HCT116 (cell line): ENCODE data around the gene CLASP1. TPM values are rescaled to one million over a fixed set of nuclear protein-coding genes. Genes with fewer than 3 reads are reported as not detected.

Experiments
- ATAC-seq: fragments of 200-7000 bp; cut with Tn5 transposase; 2 replicates; pipeline ENCODE4 v1.9.1; 2020; ENCODE audit warnings: mild to moderate bottlenecking, moderate library complexity
- BruUV-seq: library from RNA; stranded (reverse); fragments of 400-500 nt; replicated peaks from 2 replicates; lab custom pipeline; 2021; lab: Mats Ljungman, UMichigan
- CTCF ChIA-PET: fragments of 300-600 bp; sonication (Branson Sonifier 250); formaldehyde crosslinking; loops from one replicate; lab custom pipeline; 2021; ENCODE audit warnings: antibody characterized with exemption; lab: Charles Lee
- POLR2A ChIA-PET: fragments of 300-600, 350-600 bp; sonication (Branson Sonifier 250); formaldehyde crosslinking; loops from one replicate; lab custom pipeline; 2021; ENCODE audit warnings: antibody characterized with exemption; lab: Charles Lee
- RAD21 ChIA-PET, 2 experiments: fragments of 300-600 bp; sonication (Branson Sonifier 250); formaldehyde crosslinking; loops; one replicate each; lab custom pipeline; 2023; ENCODE audit warnings: low total read pairs in 2 of 2; ENCODE audit not compliant: uncharacterized antibody in 2 of 2, unreplicated experiment in 2 of 2, low non-redundant PET in 1 of 2; lab: Charles Lee
- DNase-seq: peaks from one replicate; pipeline ENCODE4 v3.0.0-alpha.2; 2010; ENCODE audit warnings: low read depth, low spot score
- H2AFZ ChIP-seq: fragments of 200-600 bp; shearing (Covaris generic), sonication (generic); 2 replicates; pipeline ENCODE4 v1.6.1; 2017; ENCODE audit warnings: low read depth, mixed run types, mixed read lengths, antibody characterized with exemption, low read length; ENCODE audit not compliant: poor library complexity, severe bottlenecking
- H3K27ac ChIP-seq: 2 replicates; pipeline ENCODE4 v1.5.1; 2012; ENCODE audit warnings: low read depth, low read length
- H3K27me3 ChIP-seq: fragments of 200-600 bp; sonication (generic); 2 replicates; pipeline ENCODE4 v1.6.1; 2016; ENCODE audit warnings: mixed run types, low read length, mixed read lengths; ENCODE audit not compliant: insufficient read depth
- H3K36me3 ChIP-seq, 2 experiments: fragments of 200-500 bp in 1 of 2; fragments of 200-600 bp in 1 of 2; sonication (Bioruptor generic) in 1 of 2; sonication (generic) in 1 of 2; 2 replicates each; pipeline versions ENCODE4 v1.5.1 to v1.6.1; 2014 to 2016; ENCODE audit warnings: low read length in 2 of 2, inconsistent platforms in 1 of 2, mixed read lengths in 1 of 2, mixed run types in 1 of 2; ENCODE audit not compliant: insufficient read depth in 2 of 2, control insufficient read depth in 1 of 2
- H3K4me1 ChIP-seq, 2 experiments: fragments of 200-600 bp in 1 of 2; sonication (generic) in 1 of 2; 2 replicates each; pipeline versions ENCODE4 v1.5.1 to v1.6.1; 2012 to 2017; ENCODE audit warnings: low read length in 2 of 2, inconsistent platforms in 1 of 2, mild to moderate bottlenecking in 1 of 2, mixed read lengths in 1 of 2, mixed run types in 1 of 2, moderate library complexity in 1 of 2; ENCODE audit not compliant: insufficient read depth in 2 of 2, control insufficient read depth in 1 of 2
- H3K4me2 ChIP-seq: fragments of 200-600 bp; sonication (generic); 2 replicates; pipeline ENCODE4 v1.6.1; 2017; ENCODE audit warnings: mixed run types, low read length, mixed read lengths
- H3K4me3 ChIP-seq, 2 experiments: fragments of 200-600 bp in 1 of 2; sonication (generic) in 1 of 2; replicated peaks in 1 of 2; 2 replicates each; pipeline ENCODE4 v1.5.1; 2011 to 2016; ENCODE audit warnings: low read length in 2 of 2, control low read depth in 1 of 2, low read depth in 1 of 2, mild to moderate bottlenecking in 1 of 2, mixed read lengths in 1 of 2, mixed run types in 1 of 2
- H3K79me2 ChIP-seq: fragments of 200-600 bp; sonication (generic); 2 replicates; pipeline ENCODE4 v1.6.1; 2017; ENCODE audit warnings: mild to moderate bottlenecking, mixed run types, low read length, moderate library complexity, mixed read lengths; ENCODE audit not compliant: insufficient read depth
- H3K9ac ChIP-seq: fragments of 200-600 bp; sonication (generic); 2 replicates; pipeline ENCODE4 v1.6.1; 2016; ENCODE audit warnings: low read length, mixed read lengths
- H3K9me2 ChIP-seq: fragments of 200-600 bp; sonication (generic), shearing (Covaris generic); 2 replicates; pipeline ENCODE4 v1.6.1; 2017; ENCODE audit warnings: mixed run types, mild to moderate bottlenecking, moderate library complexity; ENCODE audit not compliant: insufficient read depth
- H3K9me3 ChIP-seq, 2 experiments: fragments of 200-500 bp in 1 of 2; fragments of 200-600 bp in 1 of 2; sonication (Bioruptor generic) in 1 of 2; sonication (generic) in 1 of 2; 2 replicates each; pipeline ENCODE4 v1.6.1; 2014 to 2017; ENCODE audit warnings: low read length in 2 of 2, mixed read lengths in 2 of 2, inconsistent platforms in 1 of 2, low read depth in 1 of 2, mild to moderate bottlenecking in 1 of 2, mixed run types in 1 of 2, moderate library complexity in 1 of 2; ENCODE audit not compliant: control insufficient read depth in 1 of 2, insufficient read depth in 1 of 2
- H4K20me1 ChIP-seq: fragments of 200-600 bp; sonication (generic), shearing (Covaris generic); 2 replicates; pipeline ENCODE4 v1.6.1; 2017; ENCODE audit warnings: mixed run types, mild to moderate bottlenecking, moderate library complexity; ENCODE audit not compliant: insufficient read depth
- EGR1 ChIP-seq: IDR thresholded peaks from 2 replicates; pipeline ENCODE4 v1.6.1; 2012; ENCODE audit warnings: low read depth
- ELF1 ChIP-seq: IDR thresholded peaks from 2 replicates; pipeline ENCODE4 v1.6.1; 2012; ENCODE audit warnings: low read depth, borderline replicate concordance
- EZH2 ChIP-seq: fragments of 200-600 bp; sonication (generic); IDR thresholded peaks from 2 replicates; pipeline ENCODE4 v1.6.1; 2017; ENCODE audit warnings: antibody characterized with exemption, mixed run types
- EZH2phosphoT487 ChIP-seq: fragments of 200-600 bp; IDR thresholded peaks from 2 replicates; pipeline ENCODE4 v1.6.1; 2018; ENCODE audit warnings: antibody characterized with exemption, borderline replicate concordance
- FOSL1 ChIP-seq: IDR thresholded peaks from 2 replicates; pipeline ENCODE4 v1.6.1; 2012; ENCODE audit warnings: low read depth
- JUND ChIP-seq: IDR thresholded peaks from 2 replicates; pipeline ENCODE4 v1.6.1; 2012
- POLR2A ChIP-seq: IDR thresholded peaks from 2 replicates; pipeline ENCODE4 v1.7.0; 2011; ENCODE audit warnings: borderline replicate concordance; ENCODE audit not compliant: insufficient read depth, insufficient read length; ENCODE audit errors: extremely low read depth
- POLR2AphosphoS5 ChIP-seq: IDR thresholded peaks from 2 replicates; pipeline ENCODE4 v1.6.1; 2011; ENCODE audit warnings: mild to moderate bottlenecking, low read depth, low read length, moderate library complexity
- RAD21 ChIP-seq: IDR thresholded peaks from 2 replicates; pipeline ENCODE4 v1.6.1; 2012; ENCODE audit warnings: low read depth, mild to moderate bottlenecking
- SIN3A ChIP-seq: IDR thresholded peaks from 2 replicates; pipeline ENCODE4 v1.6.1; 2012; ENCODE audit warnings: low read depth
- SP1 ChIP-seq: IDR thresholded peaks from 2 replicates; pipeline ENCODE4 v1.6.1; 2012; ENCODE audit warnings: low read depth
- SRF ChIP-seq: IDR thresholded peaks from 2 replicates; pipeline ENCODE4 v1.6.1; 2012; ENCODE audit warnings: low read depth
- TCF7L2 ChIP-seq: IDR thresholded peaks from 2 replicates; pipeline ENCODE4 v1.7.0; 2011; ENCODE audit warnings: borderline replicate concordance, inconsistent platforms; ENCODE audit not compliant: insufficient read depth, insufficient read length; ENCODE audit errors: extremely low read depth
- YY1 ChIP-seq: IDR thresholded peaks from 2 replicates; pipeline ENCODE4 v1.6.1; 2011; ENCODE audit warnings: low read length, low read depth, moderate library complexity, mild to moderate bottlenecking; ENCODE audit not compliant: insufficient replicate concordance; ENCODE audit errors: extremely low read depth
- ZFX ChIP-seq: fragments of 450-650 bp; IDR thresholded peaks from 2 replicates; pipeline ENCODE4 v1.6.1; 2017
- ZNF274 ChIP-seq: fragments of 200-500 bp; sonication (Bioruptor generic); IDR thresholded peaks from 2 replicates; pipeline ENCODE4 v1.6.1; 2014; ENCODE audit warnings: mild to moderate bottlenecking, low read depth, low read length, inconsistent platforms
- intact Hi-C: fragments of 100-400 bp; cut with micrococcal nuclease; formaldehyde crosslinking; loops from 2 replicates; pipeline ENCODE4 v1.10.0; 2022
- total RNA-seq: library from RNA; stranded (reverse); gene quantifications from one replicate; pipeline ENCODE4 v1.2.1, GENCODE V29; 2021; ENCODE audit not compliant: unreplicated experiment
- TF ChIP-seq, protein P1 (sequence below): IDR thresholded peaks from 2 replicates; pipeline ENCODE4 v1.6.1; 2012
- TF ChIP-seq, protein P2 (sequence below): IDR thresholded peaks from 2 replicates; pipeline ENCODE4 v1.6.1; 2012; ENCODE audit warnings: low read depth
- TF ChIP-seq, protein P3 (sequence below), 3 experiments: fragments of 200-600 bp in 1 of 3; sonication (generic) in 1 of 3; IDR thresholded peaks in 2 of 3; conservative IDR thresholded peaks in 1 of 3; 2 replicates each; pipeline ENCODE4 v1.5.1; 2012 to 2017; ENCODE audit warnings: low read depth in 2 of 3, low read length in 2 of 3, antibody characterized with exemption in 1 of 3, borderline replicate concordance in 1 of 3, control low read depth in 1 of 3, mild to moderate bottlenecking in 1 of 3, mixed read lengths in 1 of 3, mixed run types in 1 of 3, moderate library complexity in 1 of 3; ENCODE audit not compliant: insufficient read depth in 1 of 3
- TF ChIP-seq, protein P4 (sequence below): IDR thresholded peaks from 2 replicates; pipeline ENCODE4 v1.6.1; 2011; ENCODE audit warnings: mild to moderate bottlenecking, low read length, moderate library complexity; ENCODE audit not compliant: insufficient replicate concordance; ENCODE audit errors: extremely low read depth

CLASP1 gene
- total RNA-seq, 1 experiment from 2014 or later: 41.9 TPM

DNA sequence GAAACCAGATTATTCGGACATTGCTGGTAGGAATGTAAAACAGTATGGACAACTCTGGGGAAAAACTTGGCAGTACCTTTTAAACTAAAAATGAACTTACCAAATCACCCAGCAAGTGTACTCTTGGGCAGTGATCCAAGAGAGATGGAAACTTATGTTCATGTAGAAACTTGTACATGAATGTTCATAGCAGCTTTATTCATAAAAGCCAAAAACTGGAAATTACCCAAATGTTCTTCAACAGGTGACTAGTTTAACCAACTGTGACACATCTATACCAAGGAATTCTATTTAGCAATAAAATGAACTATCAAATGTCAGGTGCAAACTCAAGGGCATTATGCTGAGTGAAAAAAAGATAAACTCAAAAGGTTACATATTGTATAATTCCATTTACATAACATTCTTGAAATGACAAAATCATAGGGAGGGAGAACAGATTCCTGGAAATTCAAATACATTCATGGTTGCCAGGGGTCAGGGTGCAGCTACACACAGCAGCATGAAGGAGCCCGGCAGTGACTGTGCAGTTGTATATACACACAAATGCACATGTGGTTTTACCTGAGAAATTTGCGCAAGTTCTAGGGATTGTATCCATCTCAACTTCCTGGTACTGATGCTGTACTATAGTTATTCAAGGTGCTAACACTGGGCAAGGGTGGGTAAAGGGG lies 122.1 kb downstream of the CLASP1 start:
- TF ChIP-seq JUND (no peak), POLR2A (no peak), TCF7L2 (no peak), SIN3A (no peak), FOSL1 (no peak), POLR2AphosphoS5 (no peak), YY1 (no peak), EGR1 (no peak), ELF1 (no peak), RAD21 (no peak), SRF (no peak), EZH2 (no peak), ZFX (no peak), ZNF274 (no peak), EZH2phosphoT487 (no peak), SP1 (no peak)
- TF ChIP-seq, protein P1, sequence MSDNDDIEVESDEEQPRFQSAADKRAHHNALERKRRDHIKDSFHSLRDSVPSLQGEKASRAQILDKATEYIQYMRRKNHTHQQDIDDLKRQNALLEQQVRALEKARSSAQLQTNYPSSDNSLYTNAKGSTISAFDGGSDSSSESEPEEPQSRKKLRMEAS: no peak
- TF ChIP-seq, protein P2, sequence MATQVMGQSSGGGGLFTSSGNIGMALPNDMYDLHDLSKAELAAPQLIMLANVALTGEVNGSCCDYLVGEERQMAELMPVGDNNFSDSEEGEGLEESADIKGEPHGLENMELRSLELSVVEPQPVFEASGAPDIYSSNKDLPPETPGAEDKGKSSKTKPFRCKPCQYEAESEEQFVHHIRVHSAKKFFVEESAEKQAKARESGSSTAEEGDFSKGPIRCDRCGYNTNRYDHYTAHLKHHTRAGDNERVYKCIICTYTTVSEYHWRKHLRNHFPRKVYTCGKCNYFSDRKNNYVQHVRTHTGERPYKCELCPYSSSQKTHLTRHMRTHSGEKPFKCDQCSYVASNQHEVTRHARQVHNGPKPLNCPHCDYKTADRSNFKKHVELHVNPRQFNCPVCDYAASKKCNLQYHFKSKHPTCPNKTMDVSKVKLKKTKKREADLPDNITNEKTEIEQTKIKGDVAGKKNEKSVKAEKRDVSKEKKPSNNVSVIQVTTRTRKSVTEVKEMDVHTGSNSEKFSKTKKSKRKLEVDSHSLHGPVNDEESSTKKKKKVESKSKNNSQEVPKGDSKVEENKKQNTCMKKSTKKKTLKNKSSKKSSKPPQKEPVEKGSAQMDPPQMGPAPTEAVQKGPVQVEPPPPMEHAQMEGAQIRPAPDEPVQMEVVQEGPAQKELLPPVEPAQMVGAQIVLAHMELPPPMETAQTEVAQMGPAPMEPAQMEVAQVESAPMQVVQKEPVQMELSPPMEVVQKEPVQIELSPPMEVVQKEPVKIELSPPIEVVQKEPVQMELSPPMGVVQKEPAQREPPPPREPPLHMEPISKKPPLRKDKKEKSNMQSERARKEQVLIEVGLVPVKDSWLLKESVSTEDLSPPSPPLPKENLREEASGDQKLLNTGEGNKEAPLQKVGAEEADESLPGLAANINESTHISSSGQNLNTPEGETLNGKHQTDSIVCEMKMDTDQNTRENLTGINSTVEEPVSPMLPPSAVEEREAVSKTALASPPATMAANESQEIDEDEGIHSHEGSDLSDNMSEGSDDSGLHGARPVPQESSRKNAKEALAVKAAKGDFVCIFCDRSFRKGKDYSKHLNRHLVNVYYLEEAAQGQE: no peak
- TF ChIP-seq, protein P3, sequence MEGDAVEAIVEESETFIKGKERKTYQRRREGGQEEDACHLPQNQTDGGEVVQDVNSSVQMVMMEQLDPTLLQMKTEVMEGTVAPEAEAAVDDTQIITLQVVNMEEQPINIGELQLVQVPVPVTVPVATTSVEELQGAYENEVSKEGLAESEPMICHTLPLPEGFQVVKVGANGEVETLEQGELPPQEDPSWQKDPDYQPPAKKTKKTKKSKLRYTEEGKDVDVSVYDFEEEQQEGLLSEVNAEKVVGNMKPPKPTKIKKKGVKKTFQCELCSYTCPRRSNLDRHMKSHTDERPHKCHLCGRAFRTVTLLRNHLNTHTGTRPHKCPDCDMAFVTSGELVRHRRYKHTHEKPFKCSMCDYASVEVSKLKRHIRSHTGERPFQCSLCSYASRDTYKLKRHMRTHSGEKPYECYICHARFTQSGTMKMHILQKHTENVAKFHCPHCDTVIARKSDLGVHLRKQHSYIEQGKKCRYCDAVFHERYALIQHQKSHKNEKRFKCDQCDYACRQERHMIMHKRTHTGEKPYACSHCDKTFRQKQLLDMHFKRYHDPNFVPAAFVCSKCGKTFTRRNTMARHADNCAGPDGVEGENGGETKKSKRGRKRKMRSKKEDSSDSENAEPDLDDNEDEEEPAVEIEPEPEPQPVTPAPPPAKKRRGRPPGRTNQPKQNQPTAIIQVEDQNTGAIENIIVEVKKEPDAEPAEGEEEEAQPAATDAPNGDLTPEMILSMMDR (IDR thresholded peaks at IDR 0.05 in 2 of 3, conservative IDR thresholded peaks at IDR 0.05 in 1 of 3; ENCODE audit: borderline replicate concordance in 1 of 3, insufficient read depth in 1 of 3, low read depth in 2 of 3, low read length in 2 of 3): no peak
- TF ChIP-seq, protein P4, sequence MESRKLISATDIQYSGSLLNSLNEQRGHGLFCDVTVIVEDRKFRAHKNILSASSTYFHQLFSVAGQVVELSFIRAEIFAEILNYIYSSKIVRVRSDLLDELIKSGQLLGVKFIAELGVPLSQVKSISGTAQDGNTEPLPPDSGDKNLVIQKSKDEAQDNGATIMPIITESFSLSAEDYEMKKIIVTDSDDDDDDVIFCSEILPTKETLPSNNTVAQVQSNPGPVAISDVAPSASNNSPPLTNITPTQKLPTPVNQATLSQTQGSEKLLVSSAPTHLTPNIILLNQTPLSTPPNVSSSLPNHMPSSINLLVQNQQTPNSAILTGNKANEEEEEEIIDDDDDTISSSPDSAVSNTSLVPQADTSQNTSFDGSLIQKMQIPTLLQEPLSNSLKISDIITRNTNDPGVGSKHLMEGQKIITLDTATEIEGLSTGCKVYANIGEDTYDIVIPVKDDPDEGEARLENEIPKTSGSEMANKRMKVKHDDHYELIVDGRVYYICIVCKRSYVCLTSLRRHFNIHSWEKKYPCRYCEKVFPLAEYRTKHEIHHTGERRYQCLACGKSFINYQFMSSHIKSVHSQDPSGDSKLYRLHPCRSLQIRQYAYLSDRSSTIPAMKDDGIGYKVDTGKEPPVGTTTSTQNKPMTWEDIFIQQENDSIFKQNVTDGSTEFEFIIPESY: no peak
- Histone ChIP-seq H3K4me2 (no peak overlapping the region), H3K27me3 (no peaks in the 10 kb centered on the region), H3K9me3 (no peaks in the 10 kb centered on the region), H3K79me2 (peaks cover 20% of the 10 kb centered on the region), H3K4me3 (no peak overlapping the region), H3K9me2 (no peaks in the 10 kb centered on the region), H2AFZ (no peak overlapping the region), H3K27ac (no peak overlapping the region), H3K36me3 (peaks cover 0 to 9% of the 10 kb centered on the region in 2 experiments; a peak in 2 of 4 replicates), H3K4me1 (peaks cover 6 to 18% of the 10 kb centered on the region in 2 experiments), H3K9ac (no peak overlapping the region), H4K20me1 (no peaks in the 10 kb centered on the region)
- POLR2A ChIA-PET: no interaction called here
- DNase-seq (no peak), ATAC-seq (no peak)
- CTCF ChIA-PET: no interaction called here
- BruUV-seq: no TSS peak
- intact Hi-C loops: no loop called here
- RAD21 ChIA-PET: no interaction called here
